GM10266 (cell line): ENCODE results near the gene C6orf163.
A peak's percentile ranks its signal among the peaks of the same experiment; 100 is the strongest.

Experiments
- DNase-seq: peaks from one replicate; pipeline ENCODE4 v3.0.0; 2012; ENCODE audit errors: extremely low spot score
- TF ChIP-seq, protein P1 (sequence below): IDR thresholded peaks from 2 replicates; pipeline ENCODE4 v1.5.1; 2012; ENCODE audit warnings: mild to moderate bottlenecking, low read depth; ENCODE audit not compliant: control insufficient read depth, insufficient read depth; ENCODE audit errors: missing control alignments

Gene C6orf163

DNA sequence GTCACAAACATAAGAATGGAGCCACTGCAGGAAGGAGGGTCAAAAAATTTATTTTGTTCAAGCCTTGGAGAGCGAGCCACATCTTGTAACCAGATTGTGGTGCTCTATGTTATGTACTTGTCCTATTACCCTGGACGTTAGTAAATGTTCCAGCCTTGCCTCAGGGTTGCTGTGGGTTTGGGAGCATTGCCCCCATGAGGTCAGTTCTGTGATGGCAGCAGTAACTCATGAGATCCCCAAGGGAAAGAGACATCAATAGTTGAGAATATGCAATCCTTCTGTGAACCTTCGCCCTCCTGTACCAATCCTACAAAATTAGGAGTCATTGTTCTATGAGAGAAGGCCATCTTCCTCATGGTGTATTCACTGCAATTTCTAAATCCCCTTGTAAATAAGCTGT, 46.7 kb downstream of the C6orf163 start:
- TF ChIP-seq, protein P1, sequence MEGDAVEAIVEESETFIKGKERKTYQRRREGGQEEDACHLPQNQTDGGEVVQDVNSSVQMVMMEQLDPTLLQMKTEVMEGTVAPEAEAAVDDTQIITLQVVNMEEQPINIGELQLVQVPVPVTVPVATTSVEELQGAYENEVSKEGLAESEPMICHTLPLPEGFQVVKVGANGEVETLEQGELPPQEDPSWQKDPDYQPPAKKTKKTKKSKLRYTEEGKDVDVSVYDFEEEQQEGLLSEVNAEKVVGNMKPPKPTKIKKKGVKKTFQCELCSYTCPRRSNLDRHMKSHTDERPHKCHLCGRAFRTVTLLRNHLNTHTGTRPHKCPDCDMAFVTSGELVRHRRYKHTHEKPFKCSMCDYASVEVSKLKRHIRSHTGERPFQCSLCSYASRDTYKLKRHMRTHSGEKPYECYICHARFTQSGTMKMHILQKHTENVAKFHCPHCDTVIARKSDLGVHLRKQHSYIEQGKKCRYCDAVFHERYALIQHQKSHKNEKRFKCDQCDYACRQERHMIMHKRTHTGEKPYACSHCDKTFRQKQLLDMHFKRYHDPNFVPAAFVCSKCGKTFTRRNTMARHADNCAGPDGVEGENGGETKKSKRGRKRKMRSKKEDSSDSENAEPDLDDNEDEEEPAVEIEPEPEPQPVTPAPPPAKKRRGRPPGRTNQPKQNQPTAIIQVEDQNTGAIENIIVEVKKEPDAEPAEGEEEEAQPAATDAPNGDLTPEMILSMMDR, result peak; percentile 74
- DNase-seq, result peak; percentile 46

DNA sequence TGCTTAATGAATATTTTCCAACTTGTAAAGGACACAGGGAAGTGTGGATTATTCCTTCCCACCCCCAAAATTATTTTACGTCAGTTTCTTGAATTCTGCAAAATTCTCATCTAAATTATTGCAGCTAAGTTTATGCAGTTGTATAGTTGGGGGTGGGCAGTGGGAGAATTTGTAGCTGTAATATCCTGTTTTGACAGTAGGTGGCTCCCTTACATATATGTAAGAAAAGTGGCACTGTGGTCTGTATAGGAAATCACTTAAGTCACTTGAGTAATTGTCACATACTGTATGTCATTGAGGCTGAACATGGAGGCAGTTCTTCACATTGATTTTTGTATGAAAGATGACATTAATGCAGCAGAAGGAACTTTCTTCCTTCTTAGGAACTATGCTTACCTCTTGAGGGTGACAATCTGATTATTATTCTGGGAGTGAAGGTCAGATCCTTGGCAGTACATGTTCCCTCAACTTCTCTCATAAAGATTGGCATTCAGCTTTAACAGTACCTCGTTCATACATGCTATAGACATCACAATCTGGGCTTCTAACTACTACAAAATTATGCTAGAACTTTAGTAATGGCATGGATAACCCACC, 48.5 kb downstream of the C6orf163 start:
- TF ChIP-seq, protein P1, result peak; percentile 67
- DNase-seq, result peak; percentile 38

DNA sequence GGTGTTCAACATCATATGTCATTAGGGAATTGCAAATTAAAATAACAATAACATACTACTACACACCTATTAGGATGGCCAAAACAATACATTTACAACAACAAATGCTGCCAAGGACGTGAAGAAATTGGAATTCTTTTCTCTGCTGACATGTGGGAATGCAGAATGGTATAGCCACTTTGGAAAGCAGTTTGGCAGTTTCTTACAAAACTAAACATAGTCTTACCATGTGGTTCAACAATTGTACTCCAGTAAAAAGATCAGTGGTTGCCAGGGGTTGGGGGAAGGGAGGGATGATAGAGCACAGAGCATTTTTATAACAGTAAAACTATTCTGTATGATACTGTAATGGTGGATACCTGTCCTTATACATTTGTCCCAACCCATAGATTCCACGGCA, 50.8 kb downstream of the C6orf163 start:
- no peak for DNase-seq

DNA sequence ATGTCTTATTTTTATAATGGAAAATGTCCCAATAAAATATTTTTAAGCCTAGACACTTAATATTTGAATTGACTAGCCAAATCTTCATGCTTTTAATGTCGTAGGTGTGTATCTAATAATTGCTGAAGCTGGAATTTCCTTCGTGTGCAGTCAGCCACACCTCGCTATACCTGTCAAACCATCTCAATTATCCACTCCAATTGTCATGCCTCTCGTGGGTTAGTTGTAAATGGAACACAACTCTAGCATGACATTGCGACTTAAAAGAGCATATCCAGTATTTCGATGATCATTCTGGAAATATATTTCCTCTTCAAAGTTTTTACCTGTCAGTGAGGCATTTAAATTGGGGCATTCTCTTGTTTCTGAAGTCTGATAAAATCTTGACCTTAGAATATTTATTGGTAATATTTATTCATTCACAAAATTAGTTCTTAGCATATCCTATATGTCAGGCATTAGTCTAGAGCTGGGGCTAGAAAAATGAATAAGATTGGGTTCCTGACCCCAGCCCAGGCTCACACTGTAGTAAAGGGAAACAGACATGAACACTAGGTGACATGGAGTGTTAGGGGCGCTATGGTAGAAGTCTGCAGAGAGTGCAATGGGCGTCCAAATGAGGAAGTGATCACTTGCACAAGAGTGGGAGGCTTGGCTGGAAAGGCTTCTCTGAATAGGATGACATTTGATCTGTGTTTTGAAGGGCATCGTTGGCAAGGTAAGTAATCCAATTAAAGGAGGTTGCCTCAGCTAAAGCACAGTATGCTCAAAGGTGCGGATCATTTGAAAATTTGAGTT, 52.2 kb downstream of the C6orf163 start:
- peak; percentile 19 for DNase-seq
- TF ChIP-seq, protein P1, result no peak

More for the DNA sequence above, 50.8 kb downstream of the C6orf163 start:
- TF ChIP-seq, protein P1, result no peak

DNA sequence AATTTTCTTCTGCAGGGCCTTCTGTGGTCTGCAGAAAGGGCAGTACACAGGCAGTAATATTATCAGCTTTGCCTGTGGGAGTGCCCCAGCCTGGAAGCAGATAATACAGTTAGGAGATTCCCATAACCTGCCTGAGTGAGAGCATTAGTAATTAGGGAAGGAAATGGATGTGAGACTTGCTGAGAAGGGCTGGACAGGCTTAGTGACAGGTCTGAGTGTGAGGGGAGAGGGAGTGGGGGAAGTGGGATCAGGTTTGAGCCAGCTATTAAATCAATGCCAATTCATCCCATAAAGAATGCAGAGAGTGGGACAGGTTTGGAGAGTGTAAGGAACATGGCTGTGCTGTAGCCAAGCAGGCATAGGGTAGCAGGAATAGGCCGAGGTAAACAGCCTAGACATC, 53.0 kb downstream of the C6orf163 start:
- TF ChIP-seq, protein P1, result no peak

DNA sequence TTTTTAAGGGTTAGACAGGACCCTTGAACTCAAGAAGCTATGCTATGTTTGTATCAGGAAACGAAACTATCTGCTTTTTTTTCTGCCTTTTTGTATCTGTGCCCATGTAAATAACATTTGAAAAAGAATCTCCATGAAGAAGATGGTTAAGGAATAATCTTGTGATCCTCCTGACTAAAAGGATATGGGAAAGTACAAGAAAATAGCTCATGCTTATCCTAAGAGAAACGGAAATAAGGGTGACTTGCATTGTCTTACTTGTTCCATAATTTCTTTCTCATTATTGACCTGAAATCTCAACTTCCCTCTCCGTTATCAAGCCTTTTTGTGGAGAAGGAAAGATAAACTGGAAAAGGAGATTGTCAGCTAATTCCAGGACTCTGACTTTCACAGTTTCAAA, 57.2 kb downstream of the C6orf163 start:
- DNase-seq, result no peak
- TF ChIP-seq, protein P1, result no peak

More for the DNA sequence above, 53.0 kb downstream of the C6orf163 start:
- DNase-seq, result no peak

DNA sequence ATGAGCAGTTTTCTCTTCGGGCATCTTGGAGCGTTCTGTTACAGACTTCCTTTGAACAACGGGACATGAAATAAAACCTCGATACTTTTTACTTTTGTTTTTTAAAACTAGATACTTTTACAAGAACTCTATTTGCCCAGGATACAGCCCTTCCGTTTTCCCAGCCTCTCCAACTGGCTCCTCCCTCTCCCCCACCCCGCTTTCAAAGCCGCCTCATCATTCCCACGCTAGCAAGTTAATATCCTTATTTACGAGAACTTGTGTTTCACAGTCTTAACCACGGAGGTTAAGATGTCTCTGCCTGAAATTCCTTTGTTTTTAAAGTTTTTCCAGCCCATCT, 62.9 kb downstream of the C6orf163 start:
- DNase-seq, result no peak
- TF ChIP-seq, protein P1, result no peak
